ENCODE data around the gene CMC2.

- no peak for TF ChIP-seq CTCF (IDR thresholded peaks at IDR 0.05)
- TF ChIP-seq EP300 (IDR thresholded peaks at IDR 0.05): no peak
- TF ChIP-seq POLR2A (IDR thresholded peaks at IDR 0.05): no peak
Measured at GRCh38 chr16:80993307-80993706, 13.4 kb downstream of the CMC2 start.
